MM.1S (cell line): ENCODE data around the gene NUDT8.

Experiments used
- EZH2 ChIP-seq: fragments of 300-600 bp; sonication (generic); optimal IDR thresholded peaks from 2 replicates; pipeline ENCODE3; 2017; ENCODE audit warnings: low read depth, mild to moderate bottlenecking, antibody characterized with exemption, low read length, mixed read lengths
- TF ChIP-seq, protein P1 (sequence below): fragments of 300-600 bp; sonication (generic); IDR thresholded peaks from 2 replicates; pipeline ENCODE4 v1.5.1; 2016; ENCODE audit warnings: antibody characterized with exemption, low read length, mixed read lengths

DNA sequence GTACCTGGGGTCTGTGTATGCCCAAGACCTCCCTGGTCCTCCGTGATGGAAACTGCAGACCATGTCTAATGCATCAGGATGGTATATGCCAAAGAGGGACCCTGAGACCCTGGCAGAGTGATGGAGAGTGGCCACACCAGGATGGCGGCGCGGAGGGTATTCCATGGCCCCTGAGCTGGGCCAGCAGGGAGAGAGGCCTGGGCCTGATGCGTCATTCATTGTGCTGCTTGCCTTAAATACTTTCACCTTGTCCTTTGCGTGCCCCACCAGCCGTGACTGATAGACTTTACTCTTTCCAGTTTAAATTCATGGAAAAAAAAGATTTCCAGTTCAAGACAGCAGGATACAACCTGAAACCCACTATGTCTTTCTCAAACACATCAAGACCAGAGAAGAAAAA is 28.6 kb downstream of the NUDT8 start:
- no peak for TF ChIP-seq EZH2
- TF ChIP-seq, protein P1, sequence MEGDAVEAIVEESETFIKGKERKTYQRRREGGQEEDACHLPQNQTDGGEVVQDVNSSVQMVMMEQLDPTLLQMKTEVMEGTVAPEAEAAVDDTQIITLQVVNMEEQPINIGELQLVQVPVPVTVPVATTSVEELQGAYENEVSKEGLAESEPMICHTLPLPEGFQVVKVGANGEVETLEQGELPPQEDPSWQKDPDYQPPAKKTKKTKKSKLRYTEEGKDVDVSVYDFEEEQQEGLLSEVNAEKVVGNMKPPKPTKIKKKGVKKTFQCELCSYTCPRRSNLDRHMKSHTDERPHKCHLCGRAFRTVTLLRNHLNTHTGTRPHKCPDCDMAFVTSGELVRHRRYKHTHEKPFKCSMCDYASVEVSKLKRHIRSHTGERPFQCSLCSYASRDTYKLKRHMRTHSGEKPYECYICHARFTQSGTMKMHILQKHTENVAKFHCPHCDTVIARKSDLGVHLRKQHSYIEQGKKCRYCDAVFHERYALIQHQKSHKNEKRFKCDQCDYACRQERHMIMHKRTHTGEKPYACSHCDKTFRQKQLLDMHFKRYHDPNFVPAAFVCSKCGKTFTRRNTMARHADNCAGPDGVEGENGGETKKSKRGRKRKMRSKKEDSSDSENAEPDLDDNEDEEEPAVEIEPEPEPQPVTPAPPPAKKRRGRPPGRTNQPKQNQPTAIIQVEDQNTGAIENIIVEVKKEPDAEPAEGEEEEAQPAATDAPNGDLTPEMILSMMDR = no peak
